ENCODE data around the gene ARHGAP27. TPM values are rescaled to one million over a fixed set of nuclear protein-coding genes. Genes with fewer than 3 reads are reported as not detected.

Gene ARHGAP27
- total RNA-seq, 1 experiment from 2014 or later: 12.9 TPM

DNA sequence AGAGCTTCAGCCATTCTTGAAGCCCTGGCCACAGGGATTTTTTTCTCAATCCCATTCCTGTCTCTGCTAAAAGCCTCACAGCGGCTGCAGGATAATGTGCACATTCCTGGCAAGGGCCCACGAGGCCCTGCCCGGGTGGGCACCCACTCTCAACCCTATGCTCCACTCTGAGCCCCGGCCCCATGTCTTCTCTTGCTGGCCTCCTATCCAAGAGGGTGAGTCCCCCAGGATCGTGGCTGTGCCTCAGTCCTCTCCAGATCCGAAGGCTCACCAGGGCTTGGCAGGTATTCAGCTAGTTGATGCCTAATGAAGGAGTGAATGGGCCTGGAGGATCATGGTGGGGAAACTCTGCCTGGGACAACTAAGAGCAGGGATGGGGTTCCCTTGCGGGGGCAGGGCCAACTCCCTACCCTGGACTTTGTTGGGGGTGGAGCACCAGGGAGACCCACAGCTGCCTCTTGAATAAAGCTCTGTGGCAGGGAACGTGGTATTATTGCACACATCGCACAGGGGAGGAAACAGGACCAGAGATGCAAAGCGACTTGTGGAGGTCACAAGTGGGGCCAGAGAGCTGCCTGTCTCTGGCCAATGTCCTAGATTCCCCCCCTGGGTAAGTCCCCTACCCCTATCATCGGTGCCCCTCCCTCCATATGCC is 5.4 kb downstream of the ARHGAP27 start:
- peaks cover 4% of the 10 kb centered on the region for H3K9me3 Mint-ChIP-seq
- peaks cover 4% of the 10 kb centered on the region for H3K36me3 Mint-ChIP-seq
- no peak for DNase-seq (ENCODE audit: low spot score)
- ATAC-seq: no peak
- ChIA-PET CTCF (interaction anchor here (0.6 to 4.8 kb wide), 5 partner anchors 23 to 210 kb away, joined by 3 to 133 read pairs (median 20); no protein-coding TSS in a partner anchor), POLR2A (interaction anchor here (1.0 kb wide), 1 partner anchor 32 kb away, joined by 4 read pairs; no protein-coding TSS in a partner anchor)
- TF ChIP-seq ETV6 (CRISPR knock-in tag; IDR thresholded peaks at IDR 0.05): no peak
- TF ChIP-seq GABPB1 (CRISPR knock-in tag; IDR thresholded peaks at IDR 0.05): no peak
- TF ChIP-seq ZNF416 (CRISPR knock-in tag; IDR thresholded peaks at IDR 0.05): no peak
- TF ChIP-seq NFE2L1 (CRISPR knock-in tag; IDR thresholded peaks at IDR 0.05): no peak
- TF ChIP-seq FOXP1 (CRISPR knock-in tag; IDR thresholded peaks at IDR 0.05; ENCODE audit: borderline replicate concordance): no peak
- TF ChIP-seq, protein P1, sequence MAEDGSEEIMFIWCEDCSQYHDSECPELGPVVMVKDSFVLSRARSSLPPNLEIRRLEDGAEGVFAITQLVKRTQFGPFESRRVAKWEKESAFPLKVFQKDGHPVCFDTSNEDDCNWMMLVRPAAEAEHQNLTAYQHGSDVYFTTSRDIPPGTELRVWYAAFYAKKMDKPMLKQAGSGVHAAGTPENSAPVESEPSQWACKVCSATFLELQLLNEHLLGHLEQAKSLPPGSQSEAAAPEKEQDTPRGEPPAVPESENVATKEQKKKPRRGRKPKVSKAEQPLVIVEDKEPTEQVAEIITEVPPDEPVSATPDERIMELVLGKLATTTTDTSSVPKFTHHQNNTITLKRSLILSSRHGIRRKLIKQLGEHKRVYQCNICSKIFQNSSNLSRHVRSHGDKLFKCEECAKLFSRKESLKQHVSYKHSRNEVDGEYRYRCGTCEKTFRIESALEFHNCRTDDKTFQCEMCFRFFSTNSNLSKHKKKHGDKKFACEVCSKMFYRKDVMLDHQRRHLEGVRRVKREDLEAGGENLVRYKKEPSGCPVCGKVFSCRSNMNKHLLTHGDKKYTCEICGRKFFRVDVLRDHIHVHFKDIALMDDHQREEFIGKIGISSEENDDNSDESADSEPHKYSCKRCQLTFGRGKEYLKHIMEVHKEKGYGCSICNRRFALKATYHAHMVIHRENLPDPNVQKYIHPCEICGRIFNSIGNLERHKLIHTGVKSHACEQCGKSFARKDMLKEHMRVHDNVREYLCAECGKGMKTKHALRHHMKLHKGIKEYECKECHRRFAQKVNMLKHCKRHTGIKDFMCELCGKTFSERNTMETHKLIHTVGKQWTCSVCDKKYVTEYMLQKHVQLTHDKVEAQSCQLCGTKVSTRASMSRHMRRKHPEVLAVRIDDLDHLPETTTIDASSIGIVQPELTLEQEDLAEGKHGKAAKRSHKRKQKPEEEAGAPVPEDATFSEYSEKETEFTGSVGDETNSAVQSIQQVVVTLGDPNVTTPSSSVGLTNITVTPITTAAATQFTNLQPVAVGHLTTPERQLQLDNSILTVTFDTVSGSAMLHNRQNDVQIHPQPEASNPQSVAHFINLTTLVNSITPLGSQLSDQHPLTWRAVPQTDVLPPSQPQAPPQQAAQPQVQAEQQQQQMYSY (CRISPR knock-in tag; IDR thresholded peaks at IDR 0.05): no peak
- TF ChIP-seq, protein P2, sequence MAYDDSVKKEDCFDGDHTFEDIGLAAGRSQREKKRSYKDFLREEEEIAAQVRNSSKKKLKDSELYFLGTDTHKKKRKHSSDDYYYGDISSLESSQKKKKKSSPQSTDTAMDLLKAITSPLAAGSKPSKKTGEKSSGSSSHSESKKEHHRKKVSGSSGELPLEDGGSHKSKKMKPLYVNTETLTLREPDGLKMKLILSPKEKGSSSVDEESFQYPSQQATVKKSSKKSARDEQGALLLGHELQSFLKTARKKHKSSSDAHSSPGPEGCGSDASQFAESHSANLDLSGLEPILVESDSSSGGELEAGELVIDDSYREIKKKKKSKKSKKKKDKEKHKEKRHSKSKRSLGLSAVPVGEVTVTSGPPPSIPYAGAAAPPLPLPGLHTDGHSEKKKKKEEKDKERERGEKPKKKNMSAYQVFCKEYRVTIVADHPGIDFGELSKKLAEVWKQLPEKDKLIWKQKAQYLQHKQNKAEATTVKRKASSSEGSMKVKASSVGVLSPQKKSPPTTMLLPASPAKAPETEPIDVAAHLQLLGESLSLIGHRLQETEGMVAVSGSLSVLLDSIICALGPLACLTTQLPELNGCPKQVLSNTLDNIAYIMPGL (CRISPR knock-in tag; IDR thresholded peaks at IDR 0.05): 0 out of 2 replicates have a peak, but pooled peaks have one; percentile 4
- H3K27me3 Mint-ChIP-seq (ENCODE audit: low read depth): peaks cover 51% of the 10 kb centered on the region
- H3K27ac Mint-ChIP-seq: no peak overlapping the region
- H3K4me3 Mint-ChIP-seq: no peak overlapping the region
- peaks cover 36% of the 10 kb centered on the region for H3K4me1 Mint-ChIP-seq

DNA sequence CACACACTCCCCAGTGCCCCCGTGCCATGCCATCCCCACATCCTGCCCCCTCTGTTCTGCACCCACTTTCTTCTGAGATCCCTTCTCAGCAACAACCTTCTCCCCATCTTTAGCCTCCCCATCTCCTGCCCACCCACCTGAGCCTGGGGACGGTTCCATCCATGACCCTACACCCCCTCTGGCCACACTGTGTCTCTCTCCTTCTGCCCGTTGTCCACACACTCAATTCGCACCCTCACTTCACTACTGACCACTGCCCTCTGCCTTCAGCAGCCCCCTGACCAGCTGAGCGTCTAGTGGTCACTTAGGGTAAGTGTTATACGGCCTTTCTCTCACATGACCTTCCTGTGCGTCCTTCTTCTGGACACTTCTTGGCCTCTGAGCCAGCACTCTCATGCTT is 6.1 kb downstream of the ARHGAP27 start:
- ChIA-PET CTCF (interaction anchor here (0.5 to 4.8 kb wide), 18 partner anchors 14 to 291 kb away, joined by 3 to 133 read pairs (median 9); partner anchors contain the start of gene ACBD4), POLR2A (no interaction called here)
- peak overlapping the region; percentile 47; the same call in 1 of the 2 replicates for H3K27ac Mint-ChIP-seq
- ATAC-seq: no peak
- peaks cover 4% of the 10 kb centered on the region for H3K36me3 Mint-ChIP-seq
- no peak overlapping the region for H3K4me3 Mint-ChIP-seq
- peaks cover 4% of the 10 kb centered on the region for H3K9me3 Mint-ChIP-seq
- TF ChIP-seq ZNF423 (CRISPR knock-in tag; IDR thresholded peaks at IDR 0.05) (no peak), RORB (CRISPR knock-in tag; IDR thresholded peaks at IDR 0.05) (no peak), TCF7 (CRISPR knock-in tag; IDR thresholded peaks at IDR 0.05; ENCODE audit: low read depth) (no peak), NFE2L1 (CRISPR knock-in tag; IDR thresholded peaks at IDR 0.05) (no peak), GTF2I (CRISPR knock-in tag; conservative IDR thresholded peaks at IDR 0.05) (no peak)
- TF ChIP-seq, protein P3, sequence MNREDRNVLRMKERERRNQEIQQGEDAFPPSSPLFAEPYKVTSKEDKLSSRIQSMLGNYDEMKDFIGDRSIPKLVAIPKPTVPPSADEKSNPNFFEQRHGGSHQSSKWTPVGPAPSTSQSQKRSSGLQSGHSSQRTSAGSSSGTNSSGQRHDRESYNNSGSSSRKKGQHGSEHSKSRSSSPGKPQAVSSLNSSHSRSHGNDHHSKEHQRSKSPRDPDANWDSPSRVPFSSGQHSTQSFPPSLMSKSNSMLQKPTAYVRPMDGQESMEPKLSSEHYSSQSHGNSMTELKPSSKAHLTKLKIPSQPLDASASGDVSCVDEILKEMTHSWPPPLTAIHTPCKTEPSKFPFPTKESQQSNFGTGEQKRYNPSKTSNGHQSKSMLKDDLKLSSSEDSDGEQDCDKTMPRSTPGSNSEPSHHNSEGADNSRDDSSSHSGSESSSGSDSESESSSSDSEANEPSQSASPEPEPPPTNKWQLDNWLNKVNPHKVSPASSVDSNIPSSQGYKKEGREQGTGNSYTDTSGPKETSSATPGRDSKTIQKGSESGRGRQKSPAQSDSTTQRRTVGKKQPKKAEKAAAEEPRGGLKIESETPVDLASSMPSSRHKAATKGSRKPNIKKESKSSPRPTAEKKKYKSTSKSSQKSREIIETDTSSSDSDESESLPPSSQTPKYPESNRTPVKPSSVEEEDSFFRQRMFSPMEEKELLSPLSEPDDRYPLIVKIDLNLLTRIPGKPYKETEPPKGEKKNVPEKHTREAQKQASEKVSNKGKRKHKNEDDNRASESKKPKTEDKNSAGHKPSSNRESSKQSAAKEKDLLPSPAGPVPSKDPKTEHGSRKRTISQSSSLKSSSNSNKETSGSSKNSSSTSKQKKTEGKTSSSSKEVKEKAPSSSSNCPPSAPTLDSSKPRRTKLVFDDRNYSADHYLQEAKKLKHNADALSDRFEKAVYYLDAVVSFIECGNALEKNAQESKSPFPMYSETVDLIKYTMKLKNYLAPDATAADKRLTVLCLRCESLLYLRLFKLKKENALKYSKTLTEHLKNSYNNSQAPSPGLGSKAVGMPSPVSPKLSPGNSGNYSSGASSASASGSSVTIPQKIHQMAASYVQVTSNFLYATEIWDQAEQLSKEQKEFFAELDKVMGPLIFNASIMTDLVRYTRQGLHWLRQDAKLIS (CRISPR knock-in tag; IDR thresholded peaks at IDR 0.05; ENCODE audit: borderline replicate concordance): no peak
- peaks cover 36% of the 10 kb centered on the region for H3K4me1 Mint-ChIP-seq
- no peak for DNase-seq (ENCODE audit: low spot score)
- H3K27me3 Mint-ChIP-seq (ENCODE audit: low read depth): peaks cover 48% of the 10 kb centered on the region

Measured in WTC11 (cell line).